Stomach (tissue), 9 donors: ENCODE results near the gene MAGI2. TPM values are rescaled to one million over a fixed set of nuclear protein-coding genes. Genes with fewer than 3 reads are reported as not detected.

ENCODE experiments used
- DNase-seq, 2 donors: peaks; one replicate each; pipeline versions ENCODE4 v3.0.0 to v3.0.0-alpha.2; 2013 to 2019
- H3K27ac ChIP-seq, 5 donors: fragments of 200-600 bp in 4 of 5; sonication (generic) in 4 of 5; one replicate each; pipeline ENCODE4 v1.5.1; 2013 to 2019; ENCODE audit warnings: mild to moderate bottlenecking in 1 of 5, moderate library complexity in 1 of 5
- H3K27me3 ChIP-seq, 3 donors: fragments of 200-600 bp; sonication (generic); one replicate each; pipeline ENCODE4 v1.5.1; 2017 to 2019; ENCODE audit warnings: mixed run types in 1 of 3
- H3K36me3 ChIP-seq, 4 donors: fragments of 200-600 bp; sonication (generic); 1 replicate in 3 of 4; 2 replicates in 1 of 4; pipeline ENCODE4 v1.5.1; 2016 to 2019
- H3K4me1 ChIP-seq, 4 donors: fragments of 200-600 bp; sonication (generic); one replicate each; pipeline ENCODE4 v1.5.1; 2016 to 2019
- H3K4me3 ChIP-seq, 4 donors: fragments of 200-600 bp; sonication (generic) in 3 of 4; one replicate each; pipeline ENCODE4 v1.5.1; 2016 to 2019; ENCODE audit warnings: mild to moderate bottlenecking in 1 of 4
- H3K9me3 ChIP-seq, 4 donors: fragments of 200-600 bp; sonication (generic); one replicate each; pipeline ENCODE4 v1.5.1; 2016 to 2019
- CTCF ChIP-seq, 7 experiments: fragments of 450-650 bp in 4 of 7; fragments of 200-600 bp in 3 of 7; sonication (generic) in 3 of 7; IDR thresholded peaks; one replicate each; pipeline ENCODE4 v1.5.1; 2016 to 2019; ENCODE audit warnings: antibody characterized with exemption in 7 of 7, control low read depth in 2 of 7, mild to moderate bottlenecking in 1 of 7
- EP300 ChIP-seq: sonication (generic); formaldehyde crosslinking; IDR thresholded peaks from one replicate; pipeline ENCODE4 v1.6.1; 2017; ENCODE audit warnings: antibody characterized with exemption
- POLR2A ChIP-seq, 4 donors: fragments of 450-650 bp; IDR thresholded peaks; one replicate each; pipeline ENCODE4 v1.6.1; 2016; ENCODE audit warnings: antibody characterized with exemption in 4 of 4, control low read depth in 2 of 4, mild to moderate bottlenecking in 1 of 4, moderate library complexity in 1 of 4
- POLR2AphosphoS5 ChIP-seq, 3 donors: sonication (generic); formaldehyde crosslinking; IDR thresholded peaks; one replicate each; pipeline ENCODE4 v1.6.1; 2016; ENCODE audit warnings: antibody characterized with exemption in 3 of 3
- WGBS, 5 donors: extraction: QIAGEN DNeasy Blood & Tissue Kit in 3 of 5; methylation state at CpG; one replicate each; pipeline versions ENCODE4 v1.1.5 to v1.1.7; 2013 to 2018; 5-methylcytosine and 5-hydroxymethylcytosine counted together
- intact Hi-C: fragments of 100-400 bp; cut with DNase I; formaldehyde crosslinking; loops from one replicate; pipeline ENCODE4 v1.15.1; 2023; ENCODE audit warnings: low total_unique reads
- polyA plus RNA-seq, 3 donors: library from polyadenylated mRNA; stranded (reverse); fragments of 200-250 nt; gene quantifications; one replicate each; pipeline ENCODE4 v1.2.3, GENCODE V29; 2013
- total RNA-seq, 5 donors: library from RNA; depleted of rRNA; stranded (reverse); fragments of >200 nt; gene quantifications; one replicate each; pipeline versions ENCODE4 v1.1.0 to v1.2.3, GENCODE V29; 2014 to 2016
- donor health status: healthy with polysubstance abuse.
- donor health status: Bipolar disorder and iron deficiency.
- donor health status: healthy.

Gene MAGI2
- total and polyA plus RNA-seq, 8 donors = 0.92 to 53.9 (median 5.8) TPM

GRCh38 chr7:79337717-79338116 is 115.8 kb downstream of the MAGI2 start:
- DNase-seq = no peak
- no peak overlapping the region for H3K27ac ChIP-seq
- no peaks in the 10 kb centered on the region for H3K36me3 ChIP-seq
- no peaks in the 10 kb centered on the region for H3K9me3 ChIP-seq
- no peaks in the 10 kb centered on the region for H3K27me3 ChIP-seq
- no peak overlapping the region for H3K4me3 ChIP-seq
- TF ChIP-seq EP300 (no peak), POLR2A (IDR thresholded peaks at IDR 0.05) (no peak), CTCF (IDR thresholded peaks at IDR 0.05) (no peak), POLR2AphosphoS5 (IDR thresholded peaks at IDR 0.05) (no peak)
- intact Hi-C loops = no loop called here
- H3K4me1 ChIP-seq = no peaks in the 10 kb centered on the region
- 69 to 75% (median 72%) methylated on average over 5 of the region's 5 CpGs for WGBS, 5 donors

GRCh38 chr7:79334841-79335240 is 118.6 kb downstream of the MAGI2 start:
- Histone ChIP-seq H3K27me3 (no peaks in the 10 kb centered on the region), H3K4me3 (no peak overlapping the region), H3K4me1 (no peaks in the 10 kb centered on the region), H3K36me3 (no peaks in the 10 kb centered on the region), H3K27ac (no peak overlapping the region), H3K9me3 (no peaks in the 10 kb centered on the region)
- TF ChIP-seq CTCF (IDR thresholded peaks at IDR 0.05) (no peak), EP300 (no peak), POLR2A (IDR thresholded peaks at IDR 0.05) (no peak), POLR2AphosphoS5 (IDR thresholded peaks at IDR 0.05) (no peak)
- WGBS, 5 donors = 77 to 84% (median 82%) methylated on average over 2 of the region's 2 CpGs
- no peak for DNase-seq
- intact Hi-C loops = no loop called here

- Histone ChIP-seq H3K4me3 (no peak overlapping the region), H3K36me3 (no peaks in the 10 kb centered on the region), H3K4me1 (no peaks in the 10 kb centered on the region), H3K9me3 (no peaks in the 10 kb centered on the region), H3K27ac (no peak overlapping the region), H3K27me3 (no peaks in the 10 kb centered on the region)
- no peak for DNase-seq
- intact Hi-C loops = no loop called here
- TF ChIP-seq POLR2A (IDR thresholded peaks at IDR 0.05) (no peak), EP300 (no peak), CTCF (IDR thresholded peaks at IDR 0.05) (no peak), POLR2AphosphoS5 (IDR thresholded peaks at IDR 0.05) (no peak)
Observed at GRCh38 chr7:79334334-79334733, 119.1 kb downstream of the MAGI2 start.

GRCh38 chr7:79332091-79332490 is 121.4 kb downstream of the MAGI2 start:
- no peak for TF ChIP-seq POLR2AphosphoS5 (IDR thresholded peaks at IDR 0.05)
- no peak for TF ChIP-seq CTCF (IDR thresholded peaks at IDR 0.05)
- no peak for TF ChIP-seq EP300
- no peak for TF ChIP-seq POLR2A (IDR thresholded peaks at IDR 0.05)
- no peak for DNase-seq
- Histone ChIP-seq H3K36me3 (no peaks in the 10 kb centered on the region), H3K27me3 (no peaks in the 10 kb centered on the region), H3K4me3 (no peak overlapping the region), H3K9me3 (no peaks in the 10 kb centered on the region), H3K4me1 (no peaks in the 10 kb centered on the region), H3K27ac (no peak overlapping the region)
- intact Hi-C loops = no loop called here
- WGBS, 5 donors = 0 to 63% (median 19%) methylated on average over 2 of the region's 2 CpGs
